Heart right ventricle (tissue), 16 donors: ENCODE measurements around the gene FANCE. TPM values are rescaled to one million over a fixed set of nuclear protein-coding genes. Genes with fewer than 3 reads are reported as not detected.

ENCODE experiments used
- ATAC-seq, 8 donors: fragments of 200-7000 bp; cut with Tn5 transposase; one replicate each; pipeline ENCODE4 v1.9.1; 2020; ENCODE audit warnings: mild to moderate bottlenecking in 8 of 8, moderate library complexity in 8 of 8, moderate number of reproducible peaks in 1 of 8
- DNase-seq, 2 donors: peaks; one replicate each; pipeline ENCODE4 v3.0.0-alpha.2; 2020
- H3K27ac ChIP-seq, 10 donors: fragments of 200-600 bp; sonication (generic) in 2 of 10; one replicate each; pipeline versions ENCODE4 v1.5.0 to v1.8.0; 2020 to 2022; ENCODE audit warnings: mild to moderate bottlenecking in 3 of 10
- H3K27me3 ChIP-seq, 7 donors: fragments of 200-600 bp; one replicate each; pipeline ENCODE4 v1.8.0; 2021 to 2022; ENCODE audit warnings: mild to moderate bottlenecking in 2 of 7
- H3K36me3 ChIP-seq, 9 donors: fragments of 200-600 bp; sonication (generic) in 1 of 9; one replicate each; pipeline versions ENCODE4 v1.5.0 to v1.8.0; 2020 to 2022; ENCODE audit warnings: mild to moderate bottlenecking in 2 of 9
- H3K4me1 ChIP-seq, 9 donors: fragments of 200-600 bp; sonication (generic) in 1 of 9; one replicate each; pipeline versions ENCODE4 v1.5.0 to v1.8.0; 2020 to 2022; ENCODE audit warnings: mild to moderate bottlenecking in 4 of 9
- H3K4me3 ChIP-seq, 10 donors: fragments of 200-600 bp; sonication (generic) in 2 of 10; one replicate each; pipeline versions ENCODE4 v1.5.0 to v1.8.0; 2020 to 2022; ENCODE audit warnings: mild to moderate bottlenecking in 7 of 10, moderate library complexity in 2 of 10
- H3K9me3 ChIP-seq, 11 donors: fragments of 200-600 bp in 10 of 11; sonication (generic) in 2 of 11; one replicate each; pipeline versions ENCODE4 v1.5.0 to v1.8.0; 2013 to 2022; ENCODE audit warnings: mild to moderate bottlenecking in 2 of 11, control low read depth in 1 of 11, moderate library complexity in 1 of 11
- WGBS, 2 donors: extraction: QIAGEN DNeasy Blood & Tissue Kit; methylation state at CpG; one replicate each; pipeline ENCODE4 v1.1.7; 2013; ENCODE audit warnings: inconsistent platforms in 1 of 2; 5-methylcytosine and 5-hydroxymethylcytosine counted together
- intact Hi-C, 10 donors: fragments of 100-400 bp; cut with DNase I; formaldehyde crosslinking; loops; one replicate each; pipeline versions ENCODE4 v1.11.1 to v1.14.2; 2022
- polyA plus RNA-seq, 2 donors: library from polyadenylated mRNA; stranded (reverse); fragments of 200-250 nt; gene quantifications; one replicate each; pipeline ENCODE4 v1.2.3, GENCODE V29; 2013
- total RNA-seq, 10 donors: library from RNA; stranded (reverse); fragmentation: NEBNext Ultra II Directional in 3 of 10; extraction: Animal tissue kit (Norgen Biotek cat#: 25700) in 3 of 10; gene quantifications; one replicate each; pipeline versions ENCODE4 v1.2.1 to v1.2.4, GENCODE V29; 2021 to 2023
- TF ChIP-seq, protein P1 (sequence below), 9 donors: fragments of 200-600 bp; sonication (generic) in 2 of 9; IDR thresholded peaks; one replicate each; pipeline versions ENCODE4 v1.5.0 to v1.8.0; 2021 to 2022; ENCODE audit warnings: antibody characterized with exemption in 9 of 9, mild to moderate bottlenecking in 5 of 9, moderate library complexity in 1 of 9
- donor health status: Arrhythmogenic right ventricular cardiomyopathy.
- donor health status: ischemic (EF 13 %, LVEDD 7.1; RV severe dilation, severe dysfunction).
- donor health status: healthy with polysubstance abuse.
- donor health status: DM: no; HTN: yes; CAD: no.
- donor health status: DM: no; HTN: no; CAD: no.
- donor health status: ischemic (EF 25% LVEDD 6.9; RV normal size, moderate dysfunction).
- donor health status: ischemic (EF 25% LVEDD 5.7; RV mildly dilated, moderate dysfunction).
- donor health status: healthy.
- donor health status: DM: yes; HTN: yes; CAD: no.
- donor health status: Ischemic cardiomyopathy.
- donor health status: ischemic (EF 35%, LVEDD 5.7; RV mildly dilated, moderate dysfunction).
- donor health status: nonischemic (EF 11% LVEDD 7.7; RV severe dilation, severe dysfunction).
- donor health status: DM: yes; HTN: yes; CAD: no.
- donor health status: PGD.
- donor health status: ischemic (EF 29% LVEDD 5.4; RV normal size, mild dysfunction).
- donor health status: nonischemic (EF 23%, LVEDD 6.1; RV moderate dilation, normal function).

Gene FANCE
- total and polyA plus RNA-seq, 12 donors, result 1.5 to 5.3 (median 2.9) TPM

DNA sequence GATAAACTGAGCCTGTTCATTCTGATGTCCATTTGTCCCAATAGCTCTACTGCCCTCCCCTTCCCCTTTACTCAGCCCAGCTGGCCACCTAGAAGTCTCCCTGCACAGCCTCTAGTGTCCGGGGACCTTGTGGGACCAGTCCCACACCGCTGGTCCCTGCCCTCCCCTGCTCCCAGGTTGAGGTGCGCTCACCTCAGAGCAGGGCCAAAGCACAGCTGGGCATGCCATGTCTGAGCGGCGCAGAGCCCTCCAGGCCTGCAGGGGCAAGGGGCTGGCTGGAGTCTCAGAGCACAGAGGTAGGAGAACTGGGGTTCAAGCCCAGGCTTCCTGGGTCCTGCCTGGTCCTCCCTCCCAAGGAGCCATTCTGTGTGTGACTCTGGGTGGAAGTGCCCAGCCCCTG is 24.7 kb upstream of the FANCE start:
- ATAC-seq (peak in 3 of 8 donors; percentile 13 to 57 (median 21)), DNase-seq (no peak)
- Histone ChIP-seq H3K4me3 (no peak overlapping the region), H3K27ac (no peak overlapping the region), H3K4me1 (peaks cover 0 to 16% (median 0%) of the 10 kb centered on the region in 9 donors), H3K36me3 (peaks cover 0 to 52% (median 23%) of the 10 kb centered on the region in 9 donors), H3K9me3 (peaks cover 0 to 30% (median 14%) of the 10 kb centered on the region in 11 donors), H3K27me3 (no peaks in the 10 kb centered on the region)
- intact Hi-C loops, result no loop called here
- TF ChIP-seq, protein P1, sequence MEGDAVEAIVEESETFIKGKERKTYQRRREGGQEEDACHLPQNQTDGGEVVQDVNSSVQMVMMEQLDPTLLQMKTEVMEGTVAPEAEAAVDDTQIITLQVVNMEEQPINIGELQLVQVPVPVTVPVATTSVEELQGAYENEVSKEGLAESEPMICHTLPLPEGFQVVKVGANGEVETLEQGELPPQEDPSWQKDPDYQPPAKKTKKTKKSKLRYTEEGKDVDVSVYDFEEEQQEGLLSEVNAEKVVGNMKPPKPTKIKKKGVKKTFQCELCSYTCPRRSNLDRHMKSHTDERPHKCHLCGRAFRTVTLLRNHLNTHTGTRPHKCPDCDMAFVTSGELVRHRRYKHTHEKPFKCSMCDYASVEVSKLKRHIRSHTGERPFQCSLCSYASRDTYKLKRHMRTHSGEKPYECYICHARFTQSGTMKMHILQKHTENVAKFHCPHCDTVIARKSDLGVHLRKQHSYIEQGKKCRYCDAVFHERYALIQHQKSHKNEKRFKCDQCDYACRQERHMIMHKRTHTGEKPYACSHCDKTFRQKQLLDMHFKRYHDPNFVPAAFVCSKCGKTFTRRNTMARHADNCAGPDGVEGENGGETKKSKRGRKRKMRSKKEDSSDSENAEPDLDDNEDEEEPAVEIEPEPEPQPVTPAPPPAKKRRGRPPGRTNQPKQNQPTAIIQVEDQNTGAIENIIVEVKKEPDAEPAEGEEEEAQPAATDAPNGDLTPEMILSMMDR (IDR thresholded peaks at IDR 0.05), result no peak
- WGBS, 2 donors, result 96 to 97% methylated on average over 5 of the region's 5 CpGs

DNA sequence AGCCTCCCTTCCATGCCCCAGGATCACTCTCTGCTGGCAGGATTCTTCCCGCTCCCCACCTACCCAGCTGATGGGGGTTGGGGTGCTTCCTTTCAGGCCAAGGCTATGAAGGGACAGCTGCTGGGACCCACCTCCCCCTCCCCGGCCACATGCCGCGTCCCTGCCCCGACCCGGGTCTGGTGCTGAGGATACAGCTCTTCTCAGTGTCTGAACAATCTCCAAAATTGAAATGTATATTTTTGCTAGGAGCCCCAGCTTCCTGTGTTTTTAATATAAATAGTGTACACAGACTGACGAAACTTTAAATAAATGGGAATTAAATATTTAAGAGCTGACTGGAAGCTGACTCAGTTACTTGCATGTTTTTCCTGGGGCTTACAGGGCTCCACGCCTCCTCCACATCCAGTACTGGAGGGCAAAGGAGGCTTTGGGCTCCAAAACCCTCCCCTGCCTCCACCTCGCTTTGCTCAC is 24.3 kb upstream of the FANCE start:
- Histone ChIP-seq H3K9me3 (peaks cover 0 to 30% (median 14%) of the 10 kb centered on the region in 11 donors), H3K36me3 (peaks cover 0 to 49% (median 21%) of the 10 kb centered on the region in 9 donors), H3K27me3 (no peaks in the 10 kb centered on the region), H3K27ac (no peak overlapping the region), H3K4me1 (peaks cover 0 to 16% (median 0%) of the 10 kb centered on the region in 9 donors), H3K4me3 (no peak overlapping the region)
- intact Hi-C loops, result no loop called here
- 82 to 83% methylated on average over 9 of the region's 9 CpGs for WGBS, 2 donors
- TF ChIP-seq, protein P1 (IDR thresholded peaks at IDR 0.05), result no peak
- ATAC-seq (no peak), DNase-seq (no peak)

DNA sequence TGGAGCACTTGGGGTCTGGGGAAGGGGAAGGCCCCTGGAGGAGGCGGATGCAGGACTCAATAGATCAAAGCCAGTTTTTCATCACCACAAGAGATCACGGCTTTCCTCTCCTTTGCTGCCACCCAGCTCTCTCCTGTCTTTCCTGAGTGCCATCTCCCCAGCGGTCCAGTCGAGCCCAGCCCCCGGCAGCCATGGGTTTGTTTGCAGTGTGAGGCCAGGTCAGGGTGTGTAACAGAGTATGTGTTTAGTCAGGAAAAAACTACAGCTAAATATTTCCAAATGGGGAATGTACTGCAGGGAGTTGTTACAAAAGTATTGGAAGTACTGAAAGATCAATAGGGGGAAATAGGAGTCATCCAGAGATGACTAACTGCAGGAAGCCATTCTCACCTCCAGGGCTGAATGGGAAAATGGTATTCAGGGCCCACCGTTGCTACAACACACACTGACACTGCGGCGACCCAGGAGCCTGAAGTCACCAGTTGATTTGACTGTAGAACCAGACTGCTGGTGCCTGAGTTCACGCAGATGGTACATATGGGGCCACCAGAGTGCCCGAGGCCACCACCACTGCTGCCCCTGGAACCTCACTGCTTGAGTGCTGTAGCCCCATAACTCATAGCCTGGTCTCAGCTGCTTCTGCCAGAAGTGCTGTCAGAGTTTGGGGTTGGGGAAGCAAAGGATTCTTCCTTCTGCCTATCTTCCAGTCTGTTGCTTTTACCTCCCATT is 23.6 kb upstream of the FANCE start:
- DNase-seq (no peak), ATAC-seq (no peak)
- peaks cover 0 to 42% (median 20%) of the 10 kb centered on the region in 9 donors for H3K36me3 ChIP-seq
- TF ChIP-seq, protein P1 (IDR thresholded peaks at IDR 0.05), result no peak
- H3K4me3 ChIP-seq, result no peak overlapping the region
- no peak overlapping the region for H3K27ac ChIP-seq
- 87 to 90% methylated on average over 10 of the region's 10 CpGs for WGBS, 2 donors
- intact Hi-C loops, result no loop called here
- no peaks in the 10 kb centered on the region for H3K27me3 ChIP-seq
- peaks cover 0 to 16% (median 0%) of the 10 kb centered on the region in 9 donors for H3K4me1 ChIP-seq
- H3K9me3 ChIP-seq, result peaks cover 0 to 30% (median 14%) of the 10 kb centered on the region in 11 donors

DNA sequence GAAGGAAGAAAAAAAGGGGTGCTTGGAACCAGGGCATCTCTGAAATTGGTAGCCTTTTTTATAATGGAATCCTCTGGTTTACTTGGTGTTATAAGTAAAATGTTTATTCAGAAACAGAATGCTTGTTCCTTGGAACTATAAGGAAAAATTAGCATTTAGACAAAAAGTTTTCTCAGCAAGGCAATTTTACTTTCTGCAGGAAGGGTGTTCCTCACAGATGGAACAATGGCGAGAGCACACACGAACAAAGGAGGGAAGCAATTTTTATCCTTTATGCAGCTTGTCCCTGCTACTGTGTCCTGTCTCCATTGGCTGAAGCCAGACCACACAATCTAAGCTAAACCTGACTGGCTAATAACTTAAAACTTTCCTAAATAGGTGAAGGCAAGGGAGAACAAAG is 22.7 kb upstream of the FANCE start:
- peaks cover 0 to 16% (median 0%) of the 10 kb centered on the region in 9 donors for H3K4me1 ChIP-seq
- no peak overlapping the region for H3K4me3 ChIP-seq
- ATAC-seq (no peak), DNase-seq (no peak)
- TF ChIP-seq, protein P1 (IDR thresholded peaks at IDR 0.05), result no peak
- WGBS, 2 donors, result 83 to 91% methylated on average over 2 of the region's 2 CpGs
- H3K27me3 ChIP-seq, result no peaks in the 10 kb centered on the region
- H3K36me3 ChIP-seq, result peaks cover 0 to 34% (median 14%) of the 10 kb centered on the region in 9 donors
- intact Hi-C loops, result no loop called here
- peaks cover 0 to 30% (median 14%) of the 10 kb centered on the region in 11 donors for H3K9me3 ChIP-seq
- no peak overlapping the region for H3K27ac ChIP-seq
